ENCODE measurements around the gene NLRP14. TPM values are rescaled to one million over a fixed set of nuclear protein-coding genes. Genes with fewer than 3 reads are reported as not detected.

Gene NLRP14
- total RNA-seq, 4 donors from 2014 or later, result not detected

DNA sequence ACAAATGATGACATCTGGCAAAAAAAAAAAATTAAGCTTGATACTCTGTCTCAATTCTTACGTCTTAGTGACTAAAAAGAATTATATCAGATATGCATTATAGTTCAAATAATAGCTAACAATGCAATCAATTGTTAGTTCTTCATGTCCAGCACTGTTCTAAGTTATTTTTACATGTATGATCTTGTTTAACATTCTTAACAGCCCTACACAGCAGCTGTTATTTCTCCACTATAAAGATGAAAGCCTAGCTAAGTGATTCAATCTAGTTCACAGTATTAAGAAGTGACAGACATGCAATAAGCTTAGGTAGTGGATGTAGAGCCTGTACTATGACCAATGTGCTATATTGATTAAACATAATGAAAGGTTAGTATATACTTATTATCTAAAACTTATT is 4.3 kb upstream of the NLRP14 start:
- Histone ChIP-seq H3K27me3 (no peaks in the 10 kb centered on the region), H3K9me3 (no peaks in the 10 kb centered on the region), H3K4me3 (no peak overlapping the region), H3K27ac (no peak overlapping the region), H3K36me3 (no peaks in the 10 kb centered on the region), H3K4me1 (peaks cover 0 to 15% (median 5%) of the 10 kb centered on the region in 3 donors)
- 75 to 100% methylated on average over 1 of the region's 1 CpG for WGBS, 2 donors (ENCODE audit: low coverage in 1 of 2)
- TF ChIP-seq POLR2A (IDR thresholded peaks at IDR 0.05), result no peak
- no peak for TF ChIP-seq POLR2AphosphoS5 (IDR thresholded peaks at IDR 0.05)
- TF ChIP-seq EP300 (IDR thresholded peaks at IDR 0.05), result no peak
- TF ChIP-seq, protein P1, sequence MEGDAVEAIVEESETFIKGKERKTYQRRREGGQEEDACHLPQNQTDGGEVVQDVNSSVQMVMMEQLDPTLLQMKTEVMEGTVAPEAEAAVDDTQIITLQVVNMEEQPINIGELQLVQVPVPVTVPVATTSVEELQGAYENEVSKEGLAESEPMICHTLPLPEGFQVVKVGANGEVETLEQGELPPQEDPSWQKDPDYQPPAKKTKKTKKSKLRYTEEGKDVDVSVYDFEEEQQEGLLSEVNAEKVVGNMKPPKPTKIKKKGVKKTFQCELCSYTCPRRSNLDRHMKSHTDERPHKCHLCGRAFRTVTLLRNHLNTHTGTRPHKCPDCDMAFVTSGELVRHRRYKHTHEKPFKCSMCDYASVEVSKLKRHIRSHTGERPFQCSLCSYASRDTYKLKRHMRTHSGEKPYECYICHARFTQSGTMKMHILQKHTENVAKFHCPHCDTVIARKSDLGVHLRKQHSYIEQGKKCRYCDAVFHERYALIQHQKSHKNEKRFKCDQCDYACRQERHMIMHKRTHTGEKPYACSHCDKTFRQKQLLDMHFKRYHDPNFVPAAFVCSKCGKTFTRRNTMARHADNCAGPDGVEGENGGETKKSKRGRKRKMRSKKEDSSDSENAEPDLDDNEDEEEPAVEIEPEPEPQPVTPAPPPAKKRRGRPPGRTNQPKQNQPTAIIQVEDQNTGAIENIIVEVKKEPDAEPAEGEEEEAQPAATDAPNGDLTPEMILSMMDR (IDR thresholded peaks at IDR 0.05), result no peak
- ATAC-seq, result no peak

- Histone ChIP-seq H3K27me3 (no peaks in the 10 kb centered on the region), H3K27ac (peak overlapping the region; percentile 2 to 85 (median 81)), H3K9me3 (no peaks in the 10 kb centered on the region), H3K4me3 (peak overlapping the region; percentile 28 to 63), H3K36me3 (no peaks in the 10 kb centered on the region), H3K4me1 (peaks cover 0 to 20% (median 5%) of the 10 kb centered on the region in 3 donors)
- TF ChIP-seq POLR2A (IDR thresholded peaks at IDR 0.05) (no peak), EP300 (IDR thresholded peaks at IDR 0.05) (peak; percentile 15)
- peak; percentile 21 for ATAC-seq
- 3% methylated on average over 16 of the region's 26 CpGs; no CpG with 5 or more reads in 1 of the 2 donors for WGBS, 2 donors (ENCODE audit: low coverage in 1 of 2)
These were observed 638 bp upstream of the NLRP14 start for GRCh38 chr11:7019500-7020182.

GRCh38 chr11:7021318-7021717 is 1.0 kb downstream of the NLRP14 start:
- no peak overlapping the region for H3K4me3 ChIP-seq
- peaks cover 0 to 20% (median 5%) of the 10 kb centered on the region in 3 donors for H3K4me1 ChIP-seq
- no peaks in the 10 kb centered on the region for H3K27me3 ChIP-seq
- no peaks in the 10 kb centered on the region for H3K36me3 ChIP-seq
- H3K9me3 ChIP-seq, result no peaks in the 10 kb centered on the region
- TF ChIP-seq POLR2A (IDR thresholded peaks at IDR 0.05) (no peak), POLR2AphosphoS5 (IDR thresholded peaks at IDR 0.05) (no peak), EP300 (IDR thresholded peaks at IDR 0.05) (no peak)
- TF ChIP-seq, protein P1 (IDR thresholded peaks at IDR 0.05), result no peak
- ATAC-seq, result no peak
- 84 to 91% methylated on average over 5 of the region's 5 CpGs for WGBS, 2 donors (ENCODE audit: low coverage in 1 of 2)
- no peak overlapping the region for H3K27ac ChIP-seq

DNA sequence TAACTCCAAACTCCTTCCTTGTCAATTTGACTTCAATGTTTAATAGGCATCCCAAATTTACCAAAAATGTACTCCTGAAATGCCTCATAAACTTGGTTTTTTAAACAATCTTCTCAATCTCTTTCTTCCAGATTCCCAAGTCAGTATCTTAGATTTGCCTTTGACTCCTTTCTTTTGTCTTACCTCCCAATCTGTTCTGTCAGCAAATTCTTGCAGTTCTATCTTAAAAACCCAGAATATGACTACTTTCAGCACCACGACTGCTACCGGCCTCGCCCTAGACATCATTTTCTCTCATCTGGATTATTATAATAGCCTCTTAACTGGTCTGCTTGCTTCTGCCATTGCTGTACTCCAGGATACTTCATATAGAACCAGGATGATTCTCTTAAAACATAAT is 7.9 kb downstream of the NLRP14 start:
- H3K36me3 ChIP-seq, result no peaks in the 10 kb centered on the region
- H3K9me3 ChIP-seq, result no peaks in the 10 kb centered on the region
- TF ChIP-seq POLR2AphosphoS5 (IDR thresholded peaks at IDR 0.05), result no peak
- TF ChIP-seq POLR2A (IDR thresholded peaks at IDR 0.05), result no peak
- TF ChIP-seq, protein P1 (IDR thresholded peaks at IDR 0.05), result no peak
- no peak for TF ChIP-seq EP300 (IDR thresholded peaks at IDR 0.05)
- H3K27ac ChIP-seq, result no peak overlapping the region
- no peaks in the 10 kb centered on the region for H3K27me3 ChIP-seq
- WGBS, 2 donors (ENCODE audit: low coverage in 1 of 2), result 90% methylated on average over 3 of the region's 3 CpGs
- H3K4me3 ChIP-seq, result no peak overlapping the region
- ATAC-seq, result no peak
- H3K4me1 ChIP-seq, result no peaks in the 10 kb centered on the region

DNA sequence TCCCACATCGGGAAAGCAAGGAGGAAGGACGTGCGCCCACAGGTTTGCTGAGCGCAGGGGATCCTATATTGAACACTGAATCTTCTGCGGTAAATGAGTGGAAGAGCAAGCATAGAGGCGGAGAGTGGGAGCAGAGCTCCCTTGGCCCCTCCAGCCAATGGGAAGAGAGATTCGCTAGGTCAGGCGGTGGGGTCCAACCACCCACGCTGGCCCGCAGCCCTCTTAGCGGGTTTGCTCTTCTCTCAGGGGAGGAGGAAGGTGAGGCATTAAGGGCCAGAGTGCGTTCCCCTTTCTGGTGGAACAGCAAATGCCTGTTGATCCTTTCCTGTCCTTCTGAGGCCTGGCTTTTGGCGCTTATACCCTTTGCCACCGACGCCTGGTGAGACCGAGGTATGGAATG is 10.6 kb downstream of the NLRP14 start:
- H3K36me3 ChIP-seq, result no peaks in the 10 kb centered on the region
- no peak overlapping the region for H3K27ac ChIP-seq
- peaks cover 3% of the 10 kb centered on the region for H3K27me3 ChIP-seq
- TF ChIP-seq EP300 (IDR thresholded peaks at IDR 0.05) (no peak), POLR2AphosphoS5 (IDR thresholded peaks at IDR 0.05) (no peak)
- no peak for ATAC-seq
- no peak overlapping the region for H3K4me3 ChIP-seq
- H3K9me3 ChIP-seq, result no peaks in the 10 kb centered on the region
- no peaks in the 10 kb centered on the region for H3K4me1 ChIP-seq
- WGBS, 2 donors (ENCODE audit: low coverage in 1 of 2), result 80 to 85% methylated on average over 7 to 11 of the region's 16 CpGs

GRCh38 chr11:7031471-7031871 is 11.2 kb downstream of the NLRP14 start:
- 72 to 77% methylated on average over 8 to 9 of the region's 11 CpGs for WGBS, 2 donors (ENCODE audit: low coverage in 1 of 2)
- TF ChIP-seq EP300 (IDR thresholded peaks at IDR 0.05) (no peak), POLR2A (IDR thresholded peaks at IDR 0.05) (no peak), POLR2AphosphoS5 (IDR thresholded peaks at IDR 0.05) (no peak)
- TF ChIP-seq, protein P1 (IDR thresholded peaks at IDR 0.05), result no peak
- H3K9me3 ChIP-seq, result no peaks in the 10 kb centered on the region

More at GRCh38 chr11:7031471-7031871, 11.2 kb downstream of the NLRP14 start:
- ATAC-seq, result no peak
- Histone ChIP-seq H3K36me3 (no peaks in the 10 kb centered on the region), H3K27me3 (peaks cover 3% of the 10 kb centered on the region), H3K4me3 (no peak overlapping the region), H3K4me1 (no peaks in the 10 kb centered on the region), H3K27ac (no peak overlapping the region)

Measured in gastroesophageal sphincter (tissue), 4 donors.